Activated T-helper 1 cell treated with Interleukin-2 at 50 U/mL for 16 hours (primary cell): Measurements from ENCODE around the gene DNAI1.

Experiments
- DNase-seq: peaks from one replicate; pipeline ENCODE4 v3.0.0-alpha.2; 2020; ENCODE audit warnings: low read depth

Gene DNAI1

DNA sequence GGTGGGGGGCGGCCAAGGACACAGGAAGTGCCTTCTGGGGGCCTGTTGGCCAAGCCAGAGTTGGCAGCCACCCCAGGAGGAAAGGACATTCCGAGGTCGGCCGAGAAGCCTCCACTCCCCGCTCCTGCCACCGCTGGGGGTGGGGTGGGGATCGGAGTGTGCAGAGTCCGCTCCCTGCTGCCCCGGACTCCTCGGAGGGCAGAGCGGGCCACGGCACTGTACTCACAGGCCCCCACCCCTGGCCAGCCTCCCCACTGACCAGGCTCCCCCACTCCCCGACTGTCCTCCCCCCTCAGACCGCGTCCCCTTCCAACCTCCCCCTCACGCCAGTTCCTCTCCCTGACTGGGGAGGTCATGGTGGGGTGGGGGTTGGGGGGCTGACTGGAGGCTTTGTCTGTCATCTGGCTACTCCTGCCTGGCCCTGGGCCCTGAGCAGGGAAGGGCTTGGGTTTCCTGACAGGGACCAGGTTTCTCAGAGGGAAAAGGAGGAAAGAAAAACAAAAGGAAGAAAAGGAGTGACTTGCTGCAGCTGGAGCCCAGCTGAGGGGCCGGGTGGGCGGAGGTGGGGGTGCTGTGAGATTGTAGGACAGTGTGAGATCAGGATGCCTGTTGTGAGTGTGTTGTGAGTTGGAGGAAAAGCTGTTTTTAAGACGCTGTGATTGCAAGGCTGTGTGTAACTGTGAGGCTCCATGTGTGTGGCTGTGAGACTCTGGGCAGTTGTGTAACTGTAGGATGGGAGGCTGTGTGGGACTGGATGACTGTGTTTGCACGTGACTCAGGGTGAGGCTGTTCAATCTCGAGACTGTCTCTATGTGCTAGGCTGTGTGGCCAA lies 101.2 kb downstream of the DNAI1 start:
- no peak for DNase-seq

DNA sequence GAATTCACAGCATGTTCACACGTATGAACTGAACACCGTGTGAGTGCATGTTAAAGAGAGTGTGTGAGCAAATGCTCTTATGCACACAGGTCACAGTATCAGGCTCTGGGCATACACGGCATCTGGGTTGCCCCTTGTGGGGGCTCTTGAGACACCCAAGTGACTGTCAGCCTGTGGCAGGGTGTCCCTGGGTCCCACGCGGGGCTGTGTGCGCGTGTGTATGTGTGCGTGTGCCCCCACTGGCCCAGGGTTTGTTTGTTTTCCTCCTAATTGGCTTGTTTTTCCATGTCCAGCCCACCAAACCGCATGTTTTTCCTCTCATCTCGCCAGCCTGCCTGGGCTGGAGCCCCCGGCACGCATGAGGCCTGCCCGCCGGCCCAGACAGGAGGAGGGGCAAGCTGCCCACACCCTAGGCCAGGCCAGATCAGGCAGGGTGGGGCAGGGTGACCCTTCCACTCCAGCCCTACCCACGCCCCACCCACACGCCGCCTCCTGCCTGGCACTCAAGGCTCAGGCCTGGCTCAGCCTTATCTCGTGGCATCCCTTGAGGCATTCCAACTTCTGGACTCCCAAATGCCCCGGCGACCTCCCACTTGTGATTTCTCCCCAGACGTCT lies 102.1 kb downstream of the DNAI1 start:
- no peak for DNase-seq

DNA sequence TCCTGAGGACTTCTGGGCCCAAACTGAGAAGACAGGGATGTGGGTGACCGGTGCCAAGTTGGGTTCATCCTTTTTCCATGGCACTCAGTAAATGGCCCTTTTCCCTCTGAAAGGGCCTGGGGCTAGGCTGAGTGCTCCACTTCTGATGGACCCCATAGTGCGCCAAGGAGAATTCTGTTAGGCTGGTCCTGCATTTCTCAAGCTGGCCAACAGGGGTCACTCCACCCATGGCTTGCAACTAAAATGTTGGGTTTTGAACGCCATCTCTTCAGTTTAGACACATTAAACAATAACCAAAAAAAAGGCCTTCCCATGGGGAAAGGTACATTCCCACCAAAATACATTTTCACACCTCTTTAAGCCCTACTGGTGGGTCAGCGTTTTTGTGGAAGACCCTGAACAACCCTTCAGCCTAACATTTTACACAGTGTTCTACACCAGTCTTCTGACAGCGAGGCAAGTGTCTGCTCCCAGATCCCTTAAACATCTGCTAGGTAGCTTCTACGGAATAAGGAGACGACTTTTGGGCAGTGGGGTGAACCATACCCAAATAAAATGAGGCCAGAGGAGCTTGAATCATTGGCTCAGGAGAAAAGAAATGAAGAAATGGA lies 103.6 kb downstream of the DNAI1 start:
- DNase-seq, result no peak

DNA sequence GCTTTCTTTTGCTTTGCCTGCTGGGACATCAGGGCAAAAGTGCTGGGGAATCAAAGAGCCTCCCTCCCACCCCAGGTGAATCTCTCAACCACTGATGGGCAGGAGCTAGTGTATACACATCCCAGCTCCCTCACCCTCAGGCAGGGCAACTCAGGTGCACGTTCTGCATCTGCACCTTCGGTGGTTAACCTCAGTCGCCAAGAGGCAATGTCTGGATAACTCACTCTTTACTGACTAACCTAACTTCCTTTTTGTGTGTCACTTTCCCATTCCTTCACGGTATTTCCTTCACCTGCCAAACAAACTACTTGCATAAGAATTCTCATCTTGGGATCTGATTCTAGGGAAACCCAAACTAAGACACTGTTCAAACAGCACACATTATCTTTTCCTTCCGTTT lies 104.7 kb downstream of the DNAI1 start:
- no peak for DNase-seq

DNA sequence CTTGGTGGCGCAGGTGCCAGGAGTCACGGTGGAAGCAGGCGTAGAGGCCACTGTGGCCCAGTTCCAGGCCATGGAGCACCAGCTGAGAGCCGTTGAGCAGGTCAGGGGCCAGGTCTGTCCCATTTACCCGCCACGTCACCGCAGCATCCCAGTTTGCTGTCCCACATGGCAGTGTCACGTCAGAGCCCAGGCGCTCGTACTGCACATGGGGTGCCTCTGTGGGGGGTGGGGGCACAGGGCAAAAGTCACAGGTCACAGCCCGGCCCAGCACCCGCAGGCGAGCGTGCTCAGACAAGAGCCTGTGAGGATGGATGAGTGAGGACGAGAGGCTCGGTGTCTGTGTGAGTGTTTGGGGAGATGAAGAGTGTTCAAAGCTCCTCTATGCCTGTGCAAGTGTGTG lies 106.0 kb downstream of the DNAI1 start:
- DNase-seq, result no peak

DNA sequence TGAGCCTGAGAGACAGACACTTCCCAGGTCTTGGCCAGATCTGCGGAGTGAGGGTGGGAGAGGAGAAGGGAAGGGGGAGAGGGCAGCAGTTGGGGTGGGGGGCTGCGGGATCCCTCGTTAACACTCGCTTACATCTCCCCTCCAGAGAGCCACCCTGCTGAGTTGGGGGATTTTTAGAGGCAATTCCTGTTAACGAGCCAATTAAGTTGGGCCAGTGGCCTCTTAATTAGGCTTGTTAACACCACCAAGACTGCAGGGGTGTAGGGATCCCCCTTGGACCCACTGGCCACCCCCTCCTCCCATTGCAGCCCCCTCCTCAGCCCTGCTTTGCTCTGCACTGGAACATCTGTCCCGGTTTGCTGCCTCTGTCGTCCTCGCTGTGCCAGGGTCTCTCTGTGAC lies 107.3 kb downstream of the DNAI1 start:
- DNase-seq, result no peak

DNA sequence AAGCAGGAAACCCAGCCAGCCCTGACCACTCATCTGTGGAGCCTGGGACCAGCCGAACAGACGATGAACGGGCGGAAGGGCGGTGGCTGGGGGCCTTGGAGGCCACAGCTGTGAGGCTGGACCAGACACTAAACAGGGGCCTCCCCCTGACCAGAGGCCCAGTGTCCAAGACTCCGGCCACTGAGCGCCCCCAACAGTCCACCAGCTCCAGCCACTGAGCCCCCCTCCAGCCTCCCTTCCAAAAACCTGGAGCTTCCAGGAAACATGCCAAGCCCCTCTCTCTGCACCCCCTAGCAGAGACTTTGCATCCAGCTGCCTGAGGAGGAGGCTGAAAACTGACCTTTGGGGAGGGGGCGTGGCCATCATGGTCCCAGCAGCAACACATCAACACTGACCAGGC lies 107.7 kb downstream of the DNAI1 start:
- DNase-seq, result no peak

DNA sequence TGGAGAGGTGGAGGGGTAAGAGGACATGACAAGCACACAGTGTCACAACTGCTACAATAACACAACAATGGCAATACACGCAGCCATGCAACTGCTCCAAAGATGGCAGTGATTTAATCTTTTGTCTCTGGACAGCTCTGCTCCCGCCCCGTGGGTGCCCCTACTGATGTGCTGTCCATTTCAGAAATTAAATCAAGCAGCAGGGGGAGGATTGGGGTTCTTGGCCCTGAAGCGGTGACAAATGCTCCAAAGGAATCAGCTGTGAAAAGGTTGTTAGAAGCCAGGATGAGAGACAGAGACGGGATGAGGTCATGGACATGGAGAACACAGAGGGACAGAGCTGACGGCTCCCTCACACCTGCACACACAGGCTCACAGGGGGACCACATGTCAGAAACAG lies 108.4 kb downstream of the DNAI1 start:
- DNase-seq, result no peak

DNA sequence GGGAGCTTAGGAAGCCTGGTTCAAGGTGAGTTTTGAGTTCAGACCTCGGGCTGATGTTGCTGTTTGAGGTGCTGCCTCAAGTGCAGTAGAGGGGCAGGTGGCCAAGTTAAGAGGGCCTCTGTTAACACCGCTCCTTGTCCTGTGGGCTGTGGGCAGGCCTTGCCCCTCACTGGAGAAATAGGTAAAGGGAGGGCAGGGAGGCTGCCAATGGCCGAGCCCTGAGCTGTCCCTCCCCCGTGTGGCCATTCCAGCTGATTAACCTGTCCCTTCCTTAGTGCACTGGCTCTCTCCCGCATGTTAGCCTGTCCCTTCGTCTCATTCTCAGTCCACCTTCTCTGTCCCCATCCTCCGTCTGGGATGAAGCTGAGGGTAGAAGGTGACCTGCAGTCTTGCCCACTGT lies 109.5 kb downstream of the DNAI1 start:
- DNase-seq, result no peak

DNA sequence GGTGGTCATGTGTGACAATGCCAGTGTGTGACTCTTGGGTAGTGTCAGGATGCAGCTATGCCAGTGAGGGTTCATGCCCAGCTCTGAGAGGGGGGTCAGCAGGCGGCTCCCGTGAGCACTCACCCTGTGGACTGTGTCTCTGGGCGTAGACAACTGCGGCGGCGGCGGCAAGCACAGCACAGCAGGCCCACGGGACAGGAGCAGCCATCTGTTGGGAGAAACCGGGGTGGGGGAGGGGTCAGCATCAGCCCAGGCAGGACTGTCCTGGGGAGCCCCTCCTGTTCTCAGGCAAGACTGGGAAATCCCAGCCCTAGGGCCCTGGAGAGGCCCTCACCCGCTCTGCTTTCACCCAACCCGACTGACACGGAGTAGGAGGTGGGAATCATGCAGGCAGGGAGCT lies 110.2 kb downstream of the DNAI1 start:
- DNase-seq, result no peak

DNA sequence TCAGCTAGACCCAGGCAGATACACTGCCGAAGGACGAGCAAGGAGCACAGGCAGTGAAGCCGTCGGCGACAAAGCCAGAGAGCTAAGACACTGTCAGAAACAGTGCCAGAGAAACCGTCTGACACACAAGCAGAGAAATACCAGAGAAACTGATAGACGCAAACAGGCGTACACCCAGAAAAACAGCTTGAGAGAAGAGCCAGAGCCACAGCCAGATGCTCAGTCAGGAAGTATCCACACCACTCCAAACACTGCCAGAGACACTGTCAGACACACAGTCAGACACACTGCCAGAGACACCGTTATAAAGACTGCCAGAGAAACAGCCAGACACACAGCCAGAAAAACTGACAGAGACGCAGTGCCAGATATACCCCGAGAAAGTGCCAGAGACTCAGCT lies 111.8 kb downstream of the DNAI1 start:
- no peak for DNase-seq
